ENCODE measurements around the gene IFTAP. TPM values are rescaled to one million over a fixed set of nuclear protein-coding genes. Genes with fewer than 3 reads are reported as not detected.
A peak's percentile ranks its signal among the peaks of the same experiment; 100 is the strongest.

IFTAP gene
- total RNA-seq, 1 experiment from 2014 or later = 19.9 TPM

GRCh38 chr11:36622431-36623136 lies 28.3 kb downstream of the IFTAP start:
- Histone ChIP-seq H2BK5ac (ENCODE audit: insufficient read length, low read length) (no peak overlapping the region), H3K23me2 (ENCODE audit: insufficient read length, low read depth, low read length, poor library complexity, severe bottlenecking) (peaks cover 2% of the 10 kb centered on the region), H4K5ac (ENCODE audit: insufficient read length, low read depth, low read length) (no peak overlapping the region), H3K27me3 (ENCODE audit: insufficient read depth, low read length) (no peaks in the 10 kb centered on the region), H3K27ac (ENCODE audit: insufficient read length, low read depth, low read length) (no peak overlapping the region), H4K8ac (replicated peaks; ENCODE audit: insufficient read length, low read depth, low read length) (no peak overlapping the region), H3K79me1 (ENCODE audit: insufficient read depth, low read depth, low read length, poor library complexity, severe bottlenecking) (no peaks in the 10 kb centered on the region), H2AFZ (ENCODE audit: low read length) (no peak overlapping the region), H3K18ac (ENCODE audit: insufficient read length, low read depth, low read length) (no peak overlapping the region), H3K9ac (ENCODE audit: extremely low read depth, insufficient read length, low read length) (no peak overlapping the region), H2BK120ac (ENCODE audit: low read depth, low read length, poor library complexity, severe bottlenecking) (no peak overlapping the region), H3K79me2 (ENCODE audit: insufficient read depth, low read length) (no peaks in the 10 kb centered on the region), H3K14ac (ENCODE audit: insufficient read depth, low read length) (no peak overlapping the region), H3K4me2 (ENCODE audit: insufficient read depth, insufficient read length, low read length) (no peak overlapping the region), H3T11ph (ENCODE audit: low read length) (no peak overlapping the region), H4K91ac (ENCODE audit: insufficient read length, low read depth, low read length) (no peak overlapping the region), H3K4me1 (ENCODE audit: insufficient read depth, low read length) (no peaks in the 10 kb centered on the region), H2BK20ac (ENCODE audit: low read depth, low read length, poor library complexity, severe bottlenecking) (no peak overlapping the region), H3K4ac (ENCODE audit: low read depth, low read length) (no peak overlapping the region), H2BK15ac (ENCODE audit: low read depth, low read length) (no peak overlapping the region), H3K23ac (ENCODE audit: insufficient read length, low read depth, low read length) (no peak overlapping the region), H4K20me1 (ENCODE audit: control insufficient read depth, insufficient read depth, insufficient read length) (no peaks in the 10 kb centered on the region), H3K9me3 (ENCODE audit: control insufficient read depth, low read depth, low read length) (no peaks in the 10 kb centered on the region), H2AK5ac (ENCODE audit: insufficient read length, low read length) (no peak overlapping the region), H3K56ac (ENCODE audit: insufficient read length, low read depth, low read length) (no peak overlapping the region), H2BK12ac (ENCODE audit: insufficient read length, low read depth, low read length) (no peak overlapping the region)
- WGBS (ENCODE audit: extremely low coverage, insufficient read length, low lambda C conversion rate) = no CpG with 5 or more reads among the region's 3 CpGs
- Mint-ChIP-seq H3K4me3 (no peak overlapping the region), H3K27me3 (ENCODE audit: low read depth) (no peaks in the 10 kb centered on the region), H3K27ac (no peak overlapping the region), H3K9me3 (no peaks in the 10 kb centered on the region), H3K36me3 (ENCODE audit: insufficient read depth in 1 of 3, low read depth in 3 of 3) (no peaks in the 10 kb centered on the region), H3K4me1 (no peaks in the 10 kb centered on the region)
- DNase-seq = no peak
- peak; percentile 49 for TF ChIP-seq CTCF (conservative IDR thresholded peaks at IDR 0.05)

Measured in H9 (cell line).